Brain microvascular endothelial cell (primary cell): ENCODE results near the gene EXOC4.

Experiments
- DNase-seq: peaks from one replicate; pipeline ENCODE4 v3.0.0-alpha.2; 2020
- H3K27ac ChIP-seq: fragments of 250-450 bp; sonication (Bioruptor Pico); 2 replicates; pipeline ENCODE4 v1.5.1; 2020; ENCODE audit warnings: mild to moderate bottlenecking, moderate library complexity
- H3K27me3 ChIP-seq: fragments of 250-450 bp; sonication (Bioruptor Pico); replicated peaks from 2 replicates; pipeline ENCODE4 v1.5.1; 2020; ENCODE audit warnings: mild to moderate bottlenecking
- H3K36me3 ChIP-seq: fragments of 250-450 bp; sonication (Bioruptor Pico); replicated peaks from 2 replicates; pipeline ENCODE4 v1.5.1; 2020; ENCODE audit warnings: mild to moderate bottlenecking
- H3K4me3 ChIP-seq: 2 replicates; pipeline ENCODE4 v1.5.1; 2011; ENCODE audit warnings: low read depth, mild to moderate bottlenecking, control low read depth, low read length, moderate library complexity
- in situ Hi-C: cut with HindIII; loops from 2 replicates; pipeline ENCODE4 v1.10.0; 2017; ENCODE audit warnings: low sequenced_read_pairs, low pct_ligation_motif_present
- TF ChIP-seq, protein P1 (sequence below): IDR thresholded peaks from 2 replicates; pipeline ENCODE4 v1.5.1; 2011; ENCODE audit warnings: low read depth, mild to moderate bottlenecking, moderate library complexity, low read length, control low read depth, inconsistent platforms; ENCODE audit errors: missing control alignments

Gene EXOC4

DNA sequence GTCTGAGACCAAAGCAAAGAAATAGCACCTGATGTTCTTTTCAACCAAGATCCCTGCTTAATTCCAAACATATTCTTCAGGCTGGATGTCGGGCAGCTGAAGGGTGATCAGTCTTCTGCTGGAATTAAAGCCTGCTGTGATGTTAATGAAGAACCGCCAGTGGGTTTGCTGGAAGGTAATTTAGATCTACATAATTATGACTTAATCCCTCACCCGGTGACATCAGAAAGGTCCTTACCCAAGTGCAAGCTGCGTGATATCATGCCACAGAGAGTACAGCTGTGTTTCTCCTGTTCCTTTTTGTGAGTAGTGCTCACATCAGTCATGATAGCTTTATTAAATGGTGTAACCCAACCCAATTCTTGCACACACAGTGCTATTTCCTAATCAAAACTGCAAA is 845.2 kb downstream of the EXOC4 start:
- H3K27ac ChIP-seq = no peak overlapping the region
- TF ChIP-seq, protein P1, sequence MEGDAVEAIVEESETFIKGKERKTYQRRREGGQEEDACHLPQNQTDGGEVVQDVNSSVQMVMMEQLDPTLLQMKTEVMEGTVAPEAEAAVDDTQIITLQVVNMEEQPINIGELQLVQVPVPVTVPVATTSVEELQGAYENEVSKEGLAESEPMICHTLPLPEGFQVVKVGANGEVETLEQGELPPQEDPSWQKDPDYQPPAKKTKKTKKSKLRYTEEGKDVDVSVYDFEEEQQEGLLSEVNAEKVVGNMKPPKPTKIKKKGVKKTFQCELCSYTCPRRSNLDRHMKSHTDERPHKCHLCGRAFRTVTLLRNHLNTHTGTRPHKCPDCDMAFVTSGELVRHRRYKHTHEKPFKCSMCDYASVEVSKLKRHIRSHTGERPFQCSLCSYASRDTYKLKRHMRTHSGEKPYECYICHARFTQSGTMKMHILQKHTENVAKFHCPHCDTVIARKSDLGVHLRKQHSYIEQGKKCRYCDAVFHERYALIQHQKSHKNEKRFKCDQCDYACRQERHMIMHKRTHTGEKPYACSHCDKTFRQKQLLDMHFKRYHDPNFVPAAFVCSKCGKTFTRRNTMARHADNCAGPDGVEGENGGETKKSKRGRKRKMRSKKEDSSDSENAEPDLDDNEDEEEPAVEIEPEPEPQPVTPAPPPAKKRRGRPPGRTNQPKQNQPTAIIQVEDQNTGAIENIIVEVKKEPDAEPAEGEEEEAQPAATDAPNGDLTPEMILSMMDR = no peak
- H3K27me3 ChIP-seq = no peaks in the 10 kb centered on the region
- H3K36me3 ChIP-seq = no peaks in the 10 kb centered on the region
- DNase-seq = no peak
- in situ Hi-C loops = no loop called here
- no peak overlapping the region for H3K4me3 ChIP-seq

- Histone ChIP-seq H3K27ac (no peak overlapping the region), H3K4me3 (no peak overlapping the region), H3K27me3 (no peaks in the 10 kb centered on the region), H3K36me3 (no peaks in the 10 kb centered on the region)
- TF ChIP-seq, protein P1 = no peak
- in situ Hi-C loops = no loop called here
- DNase-seq = no peak
These were observed 848.8 kb downstream of the EXOC4 start for GRCh38 chr7:134101716-134102115.

GRCh38 chr7:134104166-134104565 is 851.3 kb downstream of the EXOC4 start:
- Histone ChIP-seq H3K36me3 (no peaks in the 10 kb centered on the region), H3K4me3 (no peak overlapping the region), H3K27me3 (no peaks in the 10 kb centered on the region), H3K27ac (no peak overlapping the region)
- TF ChIP-seq, protein P1 = no peak
- DNase-seq = no peak
- in situ Hi-C loops = no loop called here

DNA sequence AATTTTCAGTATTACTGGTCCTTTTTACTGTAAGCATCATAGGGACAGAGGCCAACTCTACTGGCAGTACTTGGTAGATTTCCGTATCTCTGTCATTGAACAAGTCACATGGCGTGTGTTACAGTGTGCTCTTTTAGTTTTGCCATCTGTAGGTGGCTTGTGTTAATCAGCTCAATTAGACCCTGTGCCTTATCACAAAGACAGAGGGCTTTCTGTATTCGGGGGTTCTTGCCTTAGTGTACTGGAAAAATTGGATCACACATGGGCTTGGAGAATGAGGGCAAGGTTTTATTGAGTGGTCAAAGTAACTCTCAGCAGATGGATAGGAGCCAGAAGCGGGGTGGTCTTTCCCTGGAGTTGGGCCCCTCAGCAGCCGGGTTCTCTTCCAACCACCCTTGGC is 853.0 kb downstream of the EXOC4 start:
- in situ Hi-C loops = no loop called here

GRCh38 chr7:134108802-134109201 is 855.9 kb downstream of the EXOC4 start:
- Histone ChIP-seq H3K27me3 (no peaks in the 10 kb centered on the region), H3K4me3 (no peak overlapping the region), H3K36me3 (no peaks in the 10 kb centered on the region), H3K27ac (no peak overlapping the region)
- TF ChIP-seq, protein P1 = peak; percentile 5
- no peak for DNase-seq
- in situ Hi-C loops = no loop called here

More for the DNA sequence above, 853.0 kb downstream of the EXOC4 start:
- no peak for DNase-seq
- Histone ChIP-seq H3K4me3 (no peak overlapping the region), H3K36me3 (no peaks in the 10 kb centered on the region), H3K27me3 (no peaks in the 10 kb centered on the region), H3K27ac (no peak overlapping the region)
- TF ChIP-seq, protein P1 = no peak

DNA sequence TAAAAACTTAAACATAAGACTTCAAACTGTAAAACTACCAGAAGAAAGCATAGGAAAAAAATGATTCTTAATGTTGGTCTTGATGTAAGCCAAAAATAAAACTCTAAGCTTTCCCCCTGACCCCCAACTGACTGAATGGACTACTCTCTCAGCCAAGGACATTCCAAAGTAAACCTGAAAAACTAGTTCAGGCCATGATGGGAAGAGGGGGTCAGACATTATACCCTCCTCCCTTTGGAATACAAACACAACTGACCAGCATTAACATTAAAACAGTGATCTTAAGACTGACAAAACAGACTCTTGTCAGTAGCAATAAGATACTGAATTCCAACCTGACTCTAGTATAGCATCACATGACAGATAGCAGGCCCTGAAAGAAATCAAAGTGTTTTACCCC is 860.8 kb downstream of the EXOC4 start:
- DNase-seq = no peak
- no peak overlapping the region for H3K4me3 ChIP-seq
- no peak overlapping the region for H3K27ac ChIP-seq
- in situ Hi-C loops = no loop called here
- no peaks in the 10 kb centered on the region for H3K27me3 ChIP-seq
- no peaks in the 10 kb centered on the region for H3K36me3 ChIP-seq
- TF ChIP-seq, protein P1 = no peak
